Measurements from ENCODE around the gene CACNG8.

The CACNG8 gene

GRCh38 chr19:53958168-53958571, 4.6 kb upstream of the CACNG8 start:
- H3K27ac ChIP-seq: no peak overlapping the region
- DNase-seq: no peak
- H3K27me3 ChIP-seq: peaks cover 0 to 70% of the 10 kb centered on the region in 2 donors
- TF ChIP-seq, protein P1, sequence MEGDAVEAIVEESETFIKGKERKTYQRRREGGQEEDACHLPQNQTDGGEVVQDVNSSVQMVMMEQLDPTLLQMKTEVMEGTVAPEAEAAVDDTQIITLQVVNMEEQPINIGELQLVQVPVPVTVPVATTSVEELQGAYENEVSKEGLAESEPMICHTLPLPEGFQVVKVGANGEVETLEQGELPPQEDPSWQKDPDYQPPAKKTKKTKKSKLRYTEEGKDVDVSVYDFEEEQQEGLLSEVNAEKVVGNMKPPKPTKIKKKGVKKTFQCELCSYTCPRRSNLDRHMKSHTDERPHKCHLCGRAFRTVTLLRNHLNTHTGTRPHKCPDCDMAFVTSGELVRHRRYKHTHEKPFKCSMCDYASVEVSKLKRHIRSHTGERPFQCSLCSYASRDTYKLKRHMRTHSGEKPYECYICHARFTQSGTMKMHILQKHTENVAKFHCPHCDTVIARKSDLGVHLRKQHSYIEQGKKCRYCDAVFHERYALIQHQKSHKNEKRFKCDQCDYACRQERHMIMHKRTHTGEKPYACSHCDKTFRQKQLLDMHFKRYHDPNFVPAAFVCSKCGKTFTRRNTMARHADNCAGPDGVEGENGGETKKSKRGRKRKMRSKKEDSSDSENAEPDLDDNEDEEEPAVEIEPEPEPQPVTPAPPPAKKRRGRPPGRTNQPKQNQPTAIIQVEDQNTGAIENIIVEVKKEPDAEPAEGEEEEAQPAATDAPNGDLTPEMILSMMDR (IDR thresholded peaks at IDR 0.05): no peak
- no peak overlapping the region for H3K4me3 ChIP-seq
- intact Hi-C loops (cut with DNase I; ENCODE audit: low total_unique reads): no loop called here
- H3K4me1 ChIP-seq: peaks cover 0 to 5% (median 0%) of the 10 kb centered on the region in 4 donors
- no peaks in the 10 kb centered on the region for H3K36me3 ChIP-seq
- H3K9me3 ChIP-seq: no peaks in the 10 kb centered on the region

DNA sequence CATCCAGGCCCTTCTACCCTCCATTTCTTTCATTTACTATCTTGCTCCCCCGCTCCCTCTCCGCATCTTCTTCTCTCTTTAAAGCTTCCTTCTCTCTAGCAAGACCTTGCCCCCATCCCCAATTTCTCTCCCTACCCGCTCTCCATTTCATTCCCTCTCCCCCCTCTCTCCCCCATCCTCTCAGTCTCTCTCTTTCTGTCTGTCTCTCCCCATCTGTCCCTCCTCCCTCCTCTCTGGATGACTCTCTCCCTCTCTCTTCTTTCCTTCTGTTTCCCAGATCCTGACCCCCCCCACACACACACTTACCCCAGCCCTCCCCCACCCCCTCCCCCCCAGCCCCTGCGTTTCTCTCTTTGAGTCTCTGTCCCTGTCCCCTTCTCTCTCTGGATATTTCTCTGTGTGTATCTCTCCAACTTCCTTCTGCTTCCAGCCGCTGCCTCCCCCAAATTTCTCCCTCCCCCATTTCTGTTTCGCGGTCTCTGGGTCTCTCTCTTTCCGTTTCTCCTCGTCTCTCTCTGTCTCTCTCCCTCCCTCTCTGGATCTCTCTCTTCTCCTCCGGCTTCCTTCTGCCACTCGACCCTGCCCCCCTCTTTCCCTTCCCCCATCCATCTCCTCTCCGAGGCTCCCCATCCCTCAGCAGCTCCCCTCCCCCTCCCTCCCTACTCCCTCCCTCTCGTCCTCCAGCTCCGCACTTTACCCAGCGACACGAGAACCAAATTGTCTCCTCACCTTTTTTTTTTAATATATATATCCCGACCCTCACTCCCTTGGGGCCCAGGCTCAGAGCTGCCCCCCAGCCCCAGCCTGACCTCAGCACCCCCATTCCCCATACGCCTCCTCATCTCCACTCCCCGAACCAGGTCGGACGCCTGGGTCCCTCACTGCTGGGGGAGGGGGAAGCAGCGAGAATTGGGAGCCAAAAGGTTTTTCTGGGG, 3.6 kb upstream of the CACNG8 start:
- no peak overlapping the region for H3K4me3 ChIP-seq
- TF ChIP-seq, protein P1 (IDR thresholded peaks at IDR 0.05): no peak
- H3K27ac ChIP-seq: no peak overlapping the region
- H3K36me3 ChIP-seq: no peaks in the 10 kb centered on the region
- no peaks in the 10 kb centered on the region for H3K9me3 ChIP-seq
- no peak for DNase-seq
- intact Hi-C loops (cut with DNase I; ENCODE audit: low total_unique reads): no loop called here
- peaks cover 0 to 6% (median 0%) of the 10 kb centered on the region in 4 donors for H3K4me1 ChIP-seq
- H3K27me3 ChIP-seq: peaks cover 0 to 74% of the 10 kb centered on the region in 2 donors

DNA sequence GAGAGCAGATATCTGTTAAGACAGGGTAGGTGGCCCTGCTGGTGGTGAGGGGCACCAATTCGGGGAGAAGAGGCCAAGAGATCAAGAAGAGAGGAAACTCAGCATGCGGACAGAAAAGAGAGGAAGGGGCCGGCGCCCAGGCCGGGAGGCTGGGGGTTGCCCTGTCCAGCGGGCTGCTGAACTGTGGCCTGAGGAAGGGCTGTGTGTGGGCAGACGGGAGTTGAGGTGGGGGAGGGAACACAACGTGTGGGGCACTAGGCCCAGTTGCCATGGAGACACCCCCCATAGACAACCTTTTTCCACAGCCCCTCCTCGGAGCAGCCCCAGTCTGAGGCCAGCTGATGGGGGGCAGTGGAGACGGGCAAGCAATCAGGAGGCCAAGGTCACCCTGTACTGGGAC, 2.5 kb upstream of the CACNG8 start:
- Histone ChIP-seq H3K4me1 (peaks cover 0 to 6% (median 0%) of the 10 kb centered on the region in 4 donors), H3K9me3 (no peaks in the 10 kb centered on the region), H3K27ac (no peak overlapping the region), H3K36me3 (no peaks in the 10 kb centered on the region), H3K4me3 (no peak overlapping the region), H3K27me3 (peaks cover 0 to 81% of the 10 kb centered on the region in 2 donors)
- DNase-seq: no peak
- TF ChIP-seq, protein P1 (IDR thresholded peaks at IDR 0.05): no peak
- intact Hi-C loops (cut with DNase I; ENCODE audit: low total_unique reads): no loop called here

DNA sequence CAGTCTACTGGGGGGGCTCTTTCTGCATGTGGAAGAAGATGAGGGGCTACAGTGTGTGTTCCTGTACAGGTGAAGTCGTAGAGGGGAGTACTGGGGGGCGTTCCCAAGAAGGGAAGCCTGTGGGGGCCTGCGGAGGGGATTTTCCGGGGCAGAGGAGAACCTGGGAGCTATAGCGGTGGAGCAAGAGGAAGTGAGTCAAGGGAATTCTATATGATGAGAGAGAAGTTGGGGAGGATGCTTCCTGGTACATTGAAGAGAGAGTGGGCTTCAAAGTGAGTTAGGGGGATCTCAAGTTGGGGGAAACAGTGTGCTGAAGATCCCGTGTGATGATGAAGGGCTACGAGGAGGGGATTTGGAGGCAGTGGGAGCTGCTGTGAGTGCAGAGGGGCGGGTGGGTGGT, 1.9 kb upstream of the CACNG8 start:
- intact Hi-C loops (cut with DNase I; ENCODE audit: low total_unique reads): no loop called here
- H3K4me1 ChIP-seq: peaks cover 0 to 6% (median 0%) of the 10 kb centered on the region in 4 donors
- TF ChIP-seq, protein P1 (IDR thresholded peaks at IDR 0.05): no peak
- H3K9me3 ChIP-seq: no peaks in the 10 kb centered on the region
- H3K4me3 ChIP-seq: no peak overlapping the region
- no peaks in the 10 kb centered on the region for H3K36me3 ChIP-seq
- H3K27ac ChIP-seq: no peak overlapping the region
- H3K27me3 ChIP-seq: peaks cover 0 to 83% of the 10 kb centered on the region in 2 donors
- no peak for DNase-seq

DNA sequence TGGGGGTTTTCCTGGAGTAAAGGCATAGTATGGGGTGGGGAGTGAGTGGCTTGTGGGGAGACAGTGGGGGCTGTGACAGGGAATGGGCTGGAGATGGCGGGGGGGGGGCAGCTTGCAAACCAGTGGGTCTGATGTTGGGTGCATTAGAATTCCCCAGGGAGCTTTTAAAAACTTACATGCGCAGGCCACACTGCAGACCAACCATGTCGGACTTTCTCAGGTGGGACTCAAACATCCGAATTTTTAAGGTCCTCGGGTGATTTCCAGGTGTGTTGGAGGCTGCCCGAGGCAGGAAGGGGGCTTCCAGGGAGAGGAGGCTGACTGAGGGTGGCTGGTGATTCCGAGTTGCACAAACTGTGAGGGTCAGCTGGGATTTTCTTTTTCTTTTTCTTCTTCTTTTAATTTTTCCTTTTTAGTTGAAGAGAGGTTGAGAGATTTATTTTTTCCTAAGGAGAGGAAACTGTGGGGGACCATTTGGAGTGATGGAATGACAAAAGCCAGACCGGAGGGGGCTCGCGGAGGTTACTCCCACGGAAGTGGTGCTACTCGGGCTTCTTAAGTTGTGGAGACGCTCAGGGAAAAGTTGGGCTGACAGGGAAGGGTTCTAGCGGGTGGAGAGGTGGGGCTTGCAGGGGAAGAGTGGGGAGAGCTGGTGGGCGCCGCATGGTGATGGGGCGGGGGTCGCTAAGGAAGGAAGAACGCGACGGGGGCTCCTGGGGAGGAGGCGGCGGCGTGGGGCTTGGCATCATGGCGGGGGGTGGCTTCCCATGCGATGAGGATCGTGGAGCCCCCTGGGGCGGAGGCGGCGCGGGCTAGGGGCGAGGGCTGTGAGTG, 997 bp upstream of the CACNG8 start:
- H3K27ac ChIP-seq: no peak overlapping the region
- DNase-seq: no peak
- intact Hi-C loops (cut with DNase I; ENCODE audit: low total_unique reads): no loop called here
- H3K4me1 ChIP-seq: peaks cover 0 to 6% (median 0%) of the 10 kb centered on the region in 4 donors
- TF ChIP-seq, protein P1 (IDR thresholded peaks at IDR 0.05): no peak
- H3K27me3 ChIP-seq: peaks cover 0 to 89% of the 10 kb centered on the region in 2 donors
- H3K4me3 ChIP-seq: no peak overlapping the region
- H3K9me3 ChIP-seq: no peaks in the 10 kb centered on the region
- no peaks in the 10 kb centered on the region for H3K36me3 ChIP-seq

Measured in tibial artery (tissue), 4 donors.